Adrenal gland (tissue), 12 donors: ENCODE data around the gene COG7. TPM values are rescaled to one million over a fixed set of nuclear protein-coding genes. Genes with fewer than 3 reads are reported as not detected.
"Not testable (repeated sequence)": the region's sequence is repeated elsewhere in the genome, so short reads cannot be mapped to it uniquely, and the experiment has no call there.

Experiments
- DNase-seq, 7 donors: peaks; one replicate each; pipeline ENCODE4 v3.0.0-alpha.2; 2019 to 2020
- H3K27ac ChIP-seq, 5 donors: fragments of 200-600 bp; sonication (generic) in 4 of 5; 1 replicate in 3 of 5; 2 replicates in 2 of 5; pipeline versions ENCODE4 v1.5.1 to v1.8.0; 2016 to 2020; ENCODE audit warnings: mild to moderate bottlenecking in 1 of 5
- H3K27me3 ChIP-seq: fragments of 200-600 bp; 2 replicates; pipeline ENCODE4 v1.8.0; 2021
- H3K36me3 ChIP-seq, 2 donors: fragments of 200-600 bp; replicated peaks in 1 of 2; 1 replicate in 1 of 2; 2 replicates in 1 of 2; pipeline versions ENCODE4 v1.5.1 to v1.8.0; 2018 to 2022
- H3K4me1 ChIP-seq, 2 donors: fragments of 200-600 bp; replicated peaks in 1 of 2; 1 replicate in 1 of 2; 2 replicates in 1 of 2; pipeline versions ENCODE4 v1.5.1 to v1.8.0; 2018 to 2021
- H3K4me3 ChIP-seq, 4 donors: fragments of 200-600 bp; sonication (generic) in 3 of 4; one replicate each; pipeline ENCODE4 v1.5.1; 2016 to 2018
- H3K9me3 ChIP-seq, 3 donors: fragments of 200-600 bp; sonication (generic) in 1 of 3; replicated peaks in 1 of 3; 1 replicate in 2 of 3; 2 replicates in 1 of 3; pipeline versions ENCODE4 v1.5.1 to v1.8.0; 2016 to 2021
- POLR2A ChIP-seq, 2 donors: fragments of 450-650 bp; IDR thresholded peaks; one replicate each; pipeline ENCODE4 v1.6.1; 2017; ENCODE audit warnings: antibody characterized with exemption in 2 of 2, mild to moderate bottlenecking in 2 of 2, moderate library complexity in 1 of 2
- WGBS, 4 donors: extraction: QIAGEN DNeasy Blood & Tissue Kit in 2 of 4; methylation state at CpG; one replicate each; pipeline versions ENCODE4 v1.1.5 to v1.1.7; 2013 to 2017; 5-methylcytosine and 5-hydroxymethylcytosine counted together
- intact Hi-C, 2 donors: fragments of 100-400 bp; cut with DNase I; formaldehyde crosslinking; loops; one replicate each; pipeline versions ENCODE4 v1.14.1 to v1.15.0; 2022 to 2023
- polyA plus RNA-seq, 3 donors: library from polyadenylated mRNA; stranded (reverse); fragments of 200-250 nt in 2 of 3; fragments of 350-450 nt in 1 of 3; fragmentation: Illumina TruSeq in 1 of 3; extraction: RNeasy Lipid Tissue Mini Kit (QIAGEN cat#74804) in 1 of 3; gene quantifications; one replicate each; pipeline ENCODE4 v1.2.3, GENCODE V29; 2013 to 2014
- total RNA-seq, 9 donors: library from RNA; depleted of rRNA in 4 of 9; stranded (reverse); fragments of >200 nt in 4 of 9; fragments of 120-200 nt in 1 of 9; fragmentation: NEBNext Ultra II Directional in 1 of 9; extraction: Animal tissue kit (Norgen Biotek cat#: 25700) in 1 of 9; gene quantifications; one replicate each; pipeline versions ENCODE4 v1.1.0 to v1.2.4, GENCODE V29; 2013 to 2023
- TF ChIP-seq, protein P1 (sequence below), 6 experiments: fragments of 450-650 bp in 4 of 6; fragments of 200-600 bp in 2 of 6; sonication (generic) in 1 of 6; IDR thresholded peaks; 1 replicate in 5 of 6; 2 replicates in 1 of 6; pipeline versions ENCODE4 v1.5.1 to v1.8.0; 2016 to 2021; ENCODE audit warnings: antibody characterized with exemption in 6 of 6, mild to moderate bottlenecking in 2 of 6, moderate library complexity in 1 of 6
- donor health status: healthy with polysubstance abuse.
- donor health status: Bipolar disorder and iron deficiency.
- donor health status: DM: yes; HTN: yes; CAD: no.
- donor health status: DM: no; HTN: no; CAD: no.
- donor health status: DM: no; HTN: no; CAD: no.
- donor health status: DM: yes; HTN: yes; CAD: no.

The COG7 gene
- total and polyA plus RNA-seq, 12 donors = 10.7 to 50.1 (median 21.4) TPM

GRCh38 chr16:23395732-23396131 lies 57.3 kb downstream of the COG7 start:
- intact Hi-C loops = no loop called here
- H3K36me3 ChIP-seq = peaks cover 0 to 78% of the 10 kb centered on the region in 2 donors
- TF ChIP-seq POLR2A (IDR thresholded peaks at IDR 0.05) = no peak
- TF ChIP-seq, protein P1, sequence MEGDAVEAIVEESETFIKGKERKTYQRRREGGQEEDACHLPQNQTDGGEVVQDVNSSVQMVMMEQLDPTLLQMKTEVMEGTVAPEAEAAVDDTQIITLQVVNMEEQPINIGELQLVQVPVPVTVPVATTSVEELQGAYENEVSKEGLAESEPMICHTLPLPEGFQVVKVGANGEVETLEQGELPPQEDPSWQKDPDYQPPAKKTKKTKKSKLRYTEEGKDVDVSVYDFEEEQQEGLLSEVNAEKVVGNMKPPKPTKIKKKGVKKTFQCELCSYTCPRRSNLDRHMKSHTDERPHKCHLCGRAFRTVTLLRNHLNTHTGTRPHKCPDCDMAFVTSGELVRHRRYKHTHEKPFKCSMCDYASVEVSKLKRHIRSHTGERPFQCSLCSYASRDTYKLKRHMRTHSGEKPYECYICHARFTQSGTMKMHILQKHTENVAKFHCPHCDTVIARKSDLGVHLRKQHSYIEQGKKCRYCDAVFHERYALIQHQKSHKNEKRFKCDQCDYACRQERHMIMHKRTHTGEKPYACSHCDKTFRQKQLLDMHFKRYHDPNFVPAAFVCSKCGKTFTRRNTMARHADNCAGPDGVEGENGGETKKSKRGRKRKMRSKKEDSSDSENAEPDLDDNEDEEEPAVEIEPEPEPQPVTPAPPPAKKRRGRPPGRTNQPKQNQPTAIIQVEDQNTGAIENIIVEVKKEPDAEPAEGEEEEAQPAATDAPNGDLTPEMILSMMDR (IDR thresholded peaks at IDR 0.05) = no peak
- no peak overlapping the region for H3K27ac ChIP-seq
- DNase-seq = no peak
- peaks cover 0 to 6% of the 10 kb centered on the region in 2 donors for H3K4me1 ChIP-seq
- H3K27me3 ChIP-seq = no peaks in the 10 kb centered on the region
- H3K9me3 ChIP-seq = no peaks in the 10 kb centered on the region
- 97 to 98% (median 97%) methylated on average over 6 of the region's 6 CpGs for WGBS, 4 donors
- no peak overlapping the region for H3K4me3 ChIP-seq

- no peak for TF ChIP-seq POLR2A (IDR thresholded peaks at IDR 0.05)
- TF ChIP-seq, protein P1 (IDR thresholded peaks at IDR 0.05) = no peak
- Histone ChIP-seq H3K9me3 (no peaks in the 10 kb centered on the region), H3K27me3 (no peaks in the 10 kb centered on the region), H3K4me1 (peaks cover 0 to 6% of the 10 kb centered on the region in 2 donors), H3K27ac (no peak overlapping the region), H3K36me3 (peaks cover 0 to 73% of the 10 kb centered on the region in 2 donors), H3K4me3 (no peak overlapping the region)
- no peak for DNase-seq
- intact Hi-C loops = no loop called here
- 65 to 88% (median 75%) methylated on average over 4 of the region's 4 CpGs for WGBS, 4 donors
Measured at GRCh38 chr16:23394141-23394831, 58.7 kb downstream of the COG7 start.

DNA sequence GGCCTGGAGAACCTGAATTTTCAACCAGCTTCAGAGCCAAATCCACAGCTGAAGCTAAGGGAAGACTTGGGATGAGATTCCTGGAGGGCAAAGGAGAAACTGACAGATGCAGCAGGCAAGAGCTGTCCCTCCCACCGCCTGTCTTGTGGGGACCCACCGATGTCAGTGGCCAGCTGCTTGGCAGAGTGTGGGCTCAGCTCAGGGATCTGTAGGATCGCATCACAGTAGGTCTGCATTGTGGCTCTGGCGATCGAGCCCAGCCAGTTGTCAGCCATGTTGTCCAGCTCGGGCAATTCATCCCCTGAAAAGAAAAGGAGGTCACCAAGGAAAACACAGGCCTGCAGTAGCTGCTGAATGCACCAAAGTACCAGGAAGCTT lies 60.8 kb downstream of the COG7 start:
- peaks cover 0 to 6% of the 10 kb centered on the region in 2 donors for H3K4me1 ChIP-seq
- no peak overlapping the region for H3K4me3 ChIP-seq
- no peak overlapping the region for H3K27ac ChIP-seq
- TF ChIP-seq, protein P1 (IDR thresholded peaks at IDR 0.05) = no peak
- no peak for TF ChIP-seq POLR2A (IDR thresholded peaks at IDR 0.05)
- H3K9me3 ChIP-seq = no peaks in the 10 kb centered on the region
- peaks cover 0 to 64% of the 10 kb centered on the region in 2 donors for H3K36me3 ChIP-seq
- no peaks in the 10 kb centered on the region for H3K27me3 ChIP-seq
- WGBS, 4 donors = 92 to 96% (median 95%) methylated on average over 5 to 6 of the region's 6 CpGs
- intact Hi-C loops = no loop called here
- no peak for DNase-seq

- WGBS, 4 donors = 92 to 98% (median 96%) methylated on average over 12 to 17 of the region's 17 CpGs
- intact Hi-C loops = no loop called here
- H3K27ac ChIP-seq = no peak overlapping the region
- H3K27me3 ChIP-seq = no peaks in the 10 kb centered on the region
- no peak for DNase-seq
- H3K4me3 ChIP-seq = no peak overlapping the region
- TF ChIP-seq, protein P1 (IDR thresholded peaks at IDR 0.05) = no peak
- no peak for TF ChIP-seq POLR2A (IDR thresholded peaks at IDR 0.05)
- H3K9me3 ChIP-seq = no peaks in the 10 kb centered on the region
- peaks cover 0 to 6% of the 10 kb centered on the region in 2 donors for H3K4me1 ChIP-seq
- H3K36me3 ChIP-seq = peaks cover 0 to 58% of the 10 kb centered on the region in 2 donors
Measured at GRCh38 chr16:23391381-23392222, 61.4 kb downstream of the COG7 start.

GRCh38 chr16:23389936-23390335 lies 63.1 kb downstream of the COG7 start:
- H3K27me3 ChIP-seq, intact Hi-C loops, H3K27ac ChIP-seq, H3K9me3 ChIP-seq, H3K4me3 ChIP-seq, H3K4me1 ChIP-seq, DNase-seq: not testable (repeated sequence)
- H3K36me3 ChIP-seq = peaks cover 0 to 47% of the 10 kb centered on the region in 2 donors
- WGBS, 4 donors = 96 to 99% (median 98%) methylated on average over 8 of the region's 8 CpGs
